Heart right ventricle (tissue), 16 donors: ENCODE results near the gene CERK. TPM values are rescaled to one million over a fixed set of nuclear protein-coding genes. Genes with fewer than 3 reads are reported as not detected.
A peak's percentile ranks its signal among the peaks of the same experiment; 100 is the strongest.

Source experiments
- ATAC-seq, 8 donors: fragments of 200-7000 bp; cut with Tn5 transposase; one replicate each; pipeline ENCODE4 v1.9.1; 2020; ENCODE audit warnings: mild to moderate bottlenecking in 8 of 8, moderate library complexity in 8 of 8, moderate number of reproducible peaks in 1 of 8
- DNase-seq, 2 donors: peaks; one replicate each; pipeline ENCODE4 v3.0.0-alpha.2; 2020
- H3K27ac ChIP-seq, 10 donors: fragments of 200-600 bp; sonication (generic) in 2 of 10; one replicate each; pipeline versions ENCODE4 v1.5.0 to v1.8.0; 2020 to 2022; ENCODE audit warnings: mild to moderate bottlenecking in 3 of 10
- H3K27me3 ChIP-seq, 7 donors: fragments of 200-600 bp; one replicate each; pipeline ENCODE4 v1.8.0; 2021 to 2022; ENCODE audit warnings: mild to moderate bottlenecking in 2 of 7
- H3K36me3 ChIP-seq, 9 donors: fragments of 200-600 bp; sonication (generic) in 1 of 9; one replicate each; pipeline versions ENCODE4 v1.5.0 to v1.8.0; 2020 to 2022; ENCODE audit warnings: mild to moderate bottlenecking in 2 of 9
- H3K4me1 ChIP-seq, 9 donors: fragments of 200-600 bp; sonication (generic) in 1 of 9; one replicate each; pipeline versions ENCODE4 v1.5.0 to v1.8.0; 2020 to 2022; ENCODE audit warnings: mild to moderate bottlenecking in 4 of 9
- H3K4me3 ChIP-seq, 10 donors: fragments of 200-600 bp; sonication (generic) in 2 of 10; one replicate each; pipeline versions ENCODE4 v1.5.0 to v1.8.0; 2020 to 2022; ENCODE audit warnings: mild to moderate bottlenecking in 7 of 10, moderate library complexity in 2 of 10
- H3K9me3 ChIP-seq, 11 donors: fragments of 200-600 bp in 10 of 11; sonication (generic) in 2 of 11; one replicate each; pipeline versions ENCODE4 v1.5.0 to v1.8.0; 2013 to 2022; ENCODE audit warnings: mild to moderate bottlenecking in 2 of 11, control low read depth in 1 of 11, moderate library complexity in 1 of 11
- CTCF ChIP-seq, 9 donors: fragments of 200-600 bp; sonication (generic) in 2 of 9; IDR thresholded peaks; one replicate each; pipeline versions ENCODE4 v1.5.0 to v1.8.0; 2021 to 2022; ENCODE audit warnings: antibody characterized with exemption in 9 of 9, mild to moderate bottlenecking in 5 of 9, moderate library complexity in 1 of 9
- WGBS, 2 donors: extraction: QIAGEN DNeasy Blood & Tissue Kit; methylation state at CpG; one replicate each; pipeline ENCODE4 v1.1.7; 2013; ENCODE audit warnings: inconsistent platforms in 1 of 2; 5-methylcytosine and 5-hydroxymethylcytosine counted together
- intact Hi-C, 10 donors: fragments of 100-400 bp; cut with DNase I; formaldehyde crosslinking; loops; one replicate each; pipeline versions ENCODE4 v1.11.1 to v1.14.2; 2022
- polyA plus RNA-seq, 2 donors: library from polyadenylated mRNA; stranded (reverse); fragments of 200-250 nt; gene quantifications; one replicate each; pipeline ENCODE4 v1.2.3, GENCODE V29; 2013
- total RNA-seq, 10 donors: library from RNA; stranded (reverse); fragmentation: NEBNext Ultra II Directional in 3 of 10; extraction: Animal tissue kit (Norgen Biotek cat#: 25700) in 3 of 10; gene quantifications; one replicate each; pipeline versions ENCODE4 v1.2.1 to v1.2.4, GENCODE V29; 2021 to 2023
- donor health status: Arrhythmogenic right ventricular cardiomyopathy.
- donor health status: ischemic (EF 13 %, LVEDD 7.1; RV severe dilation, severe dysfunction).
- donor health status: healthy with polysubstance abuse.
- donor health status: DM: no; HTN: yes; CAD: no.
- donor health status: DM: no; HTN: no; CAD: no.
- donor health status: ischemic (EF 25% LVEDD 6.9; RV normal size, moderate dysfunction).
- donor health status: ischemic (EF 25% LVEDD 5.7; RV mildly dilated, moderate dysfunction).
- donor health status: healthy.
- donor health status: DM: yes; HTN: yes; CAD: no.
- donor health status: Ischemic cardiomyopathy.
- donor health status: ischemic (EF 35%, LVEDD 5.7; RV mildly dilated, moderate dysfunction).
- donor health status: nonischemic (EF 11% LVEDD 7.7; RV severe dilation, severe dysfunction).
- donor health status: DM: yes; HTN: yes; CAD: no.
- donor health status: PGD.
- donor health status: ischemic (EF 29% LVEDD 5.4; RV normal size, mild dysfunction).
- donor health status: nonischemic (EF 23%, LVEDD 6.1; RV moderate dilation, normal function).

CERK gene
- total and polyA plus RNA-seq, 12 donors, result 21.5 to 97.0 (median 66.2) TPM

GRCh38 chr22:46668116-46668515 is 69.9 kb downstream of the CERK start:
- no peak for DNase-seq
- no peak for ATAC-seq
- TF ChIP-seq CTCF (IDR thresholded peaks at IDR 0.05), result no peak
- H3K4me3 ChIP-seq, result no peak overlapping the region
- H3K27me3 ChIP-seq, result no peaks in the 10 kb centered on the region
- H3K4me1 ChIP-seq, result peaks cover 0 to 15% (median 6%) of the 10 kb centered on the region in 9 donors
- WGBS, 2 donors, result 84% methylated on average over 24 of the region's 24 CpGs
- no peaks in the 10 kb centered on the region for H3K9me3 ChIP-seq
- intact Hi-C loops, result loop anchor here in 2 of 10 donors (2.0 to 10.0 kb wide), 2 partner anchors 103 kb away; no protein-coding TSS in a partner anchor
- no peak overlapping the region for H3K27ac ChIP-seq
- peaks cover 0 to 94% (median 44%) of the 10 kb centered on the region in 9 donors for H3K36me3 ChIP-seq

GRCh38 chr22:46667245-46667623 is 70.8 kb downstream of the CERK start:
- intact Hi-C loops, result loop anchor here in 1 of 10 donors (10.0 kb wide), 1 partner anchor 102 kb away; no protein-coding TSS in a partner anchor
- Histone ChIP-seq H3K27me3 (no peaks in the 10 kb centered on the region), H3K4me1 (peaks cover 0 to 12% (median 5%) of the 10 kb centered on the region in 9 donors), H3K4me3 (no peak overlapping the region), H3K27ac (no peak overlapping the region), H3K36me3 (peaks cover 0 to 96% (median 44%) of the 10 kb centered on the region in 9 donors), H3K9me3 (no peaks in the 10 kb centered on the region)
- DNase-seq (no peak), ATAC-seq (no peak)
- 95 to 96% methylated on average over 10 of the region's 10 CpGs for WGBS, 2 donors
- no peak for TF ChIP-seq CTCF (IDR thresholded peaks at IDR 0.05)

- DNase-seq (peak in 1 of 2 donors; percentile 13), ATAC-seq (no peak)
- WGBS, 2 donors, result 95 to 97% methylated on average over 17 of the region's 17 CpGs
- no peak for TF ChIP-seq CTCF (IDR thresholded peaks at IDR 0.05)
- Histone ChIP-seq H3K36me3 (peaks cover 0 to 98% (median 44%) of the 10 kb centered on the region in 9 donors), H3K27ac (no peak overlapping the region), H3K27me3 (no peaks in the 10 kb centered on the region), H3K9me3 (no peaks in the 10 kb centered on the region), H3K4me1 (peaks cover 0 to 17% (median 6%) of the 10 kb centered on the region in 9 donors), H3K4me3 (no peak overlapping the region)
- intact Hi-C loops, result loop anchor here in 1 of 10 donors (10.0 kb wide), 1 partner anchor 102 kb away; no protein-coding TSS in a partner anchor
These were observed 71.3 kb downstream of the CERK start for GRCh38 chr22:46666577-46667244.

GRCh38 chr22:46665751-46666280 is 72.2 kb downstream of the CERK start:
- Histone ChIP-seq H3K36me3 (peaks cover 0 to 93% (median 44%) of the 10 kb centered on the region in 9 donors), H3K4me3 (no peak overlapping the region), H3K4me1 (peaks cover 0 to 22% (median 10%) of the 10 kb centered on the region in 9 donors), H3K27me3 (no peaks in the 10 kb centered on the region), H3K27ac (peak overlapping the region in 1 of 10 donors; percentile 8), H3K9me3 (no peaks in the 10 kb centered on the region)
- WGBS, 2 donors, result 95 to 96% methylated on average over 18 of the region's 18 CpGs
- no peak for TF ChIP-seq CTCF (IDR thresholded peaks at IDR 0.05)
- DNase-seq (peak in 1 of 2 donors; percentile 11), ATAC-seq (no peak)
- intact Hi-C loops, result loop anchor here in 1 of 10 donors (10.0 kb wide), 1 partner anchor 101 kb away; no protein-coding TSS in a partner anchor
